Fibroblast of skin of left quadriceps (primary cell): Measurements from ENCODE around the gene FARS2.
"Not testable (repeated sequence)": the region's sequence is repeated elsewhere in the genome, so short reads cannot be mapped to it uniquely, and the experiment has no call there.

Source experiments
- DNase-seq, 2 experiments: peaks; one replicate each; pipeline ENCODE4 v3.0.0-alpha.2; 2013; ENCODE audit warnings: low read depth in 2 of 2

The FARS2 gene

DNA sequence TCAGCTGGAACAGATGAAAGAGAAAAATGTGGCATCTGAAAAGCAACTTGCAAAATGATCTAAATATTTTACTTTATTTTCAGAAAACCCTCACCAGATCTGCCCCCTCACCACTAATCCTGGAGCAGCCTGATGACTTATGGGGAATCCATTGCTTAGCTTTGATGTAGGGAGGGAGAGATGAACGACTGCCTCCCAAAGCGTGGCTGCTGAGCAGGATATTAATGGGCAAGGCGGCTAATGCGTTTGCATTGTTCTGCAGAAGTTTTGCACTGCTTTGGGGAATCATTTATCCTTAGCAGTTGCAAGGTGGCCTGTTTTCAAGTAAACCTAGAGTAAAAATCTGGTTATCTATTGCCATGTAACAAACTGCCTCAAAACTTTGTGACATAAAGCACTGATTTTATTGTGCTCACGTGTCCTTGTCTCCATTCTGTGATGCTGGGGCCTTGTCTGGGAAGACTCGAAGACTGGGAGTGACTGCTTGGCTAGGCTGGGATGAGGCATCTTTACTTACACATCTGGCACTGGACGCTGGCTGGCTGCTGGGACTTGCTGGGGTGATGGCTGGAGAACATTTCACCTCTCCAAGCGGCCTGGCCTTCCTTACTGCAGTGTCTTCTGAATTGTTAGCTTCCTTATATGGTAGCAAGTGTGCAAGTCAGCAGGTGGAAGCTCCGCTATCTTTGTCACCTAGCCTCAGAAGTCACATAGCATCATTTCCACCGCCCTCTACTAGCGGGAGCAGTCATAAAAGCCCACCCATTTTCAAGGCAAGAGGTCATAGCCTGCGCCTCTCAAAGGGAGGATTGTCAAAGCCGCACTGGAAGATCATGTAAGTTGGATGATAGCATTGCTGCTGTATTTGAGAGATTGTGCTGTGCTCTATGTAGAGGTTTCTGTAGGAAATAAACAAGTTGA is 432.2 kb downstream of the FARS2 start:
- no peak for DNase-seq

DNA sequence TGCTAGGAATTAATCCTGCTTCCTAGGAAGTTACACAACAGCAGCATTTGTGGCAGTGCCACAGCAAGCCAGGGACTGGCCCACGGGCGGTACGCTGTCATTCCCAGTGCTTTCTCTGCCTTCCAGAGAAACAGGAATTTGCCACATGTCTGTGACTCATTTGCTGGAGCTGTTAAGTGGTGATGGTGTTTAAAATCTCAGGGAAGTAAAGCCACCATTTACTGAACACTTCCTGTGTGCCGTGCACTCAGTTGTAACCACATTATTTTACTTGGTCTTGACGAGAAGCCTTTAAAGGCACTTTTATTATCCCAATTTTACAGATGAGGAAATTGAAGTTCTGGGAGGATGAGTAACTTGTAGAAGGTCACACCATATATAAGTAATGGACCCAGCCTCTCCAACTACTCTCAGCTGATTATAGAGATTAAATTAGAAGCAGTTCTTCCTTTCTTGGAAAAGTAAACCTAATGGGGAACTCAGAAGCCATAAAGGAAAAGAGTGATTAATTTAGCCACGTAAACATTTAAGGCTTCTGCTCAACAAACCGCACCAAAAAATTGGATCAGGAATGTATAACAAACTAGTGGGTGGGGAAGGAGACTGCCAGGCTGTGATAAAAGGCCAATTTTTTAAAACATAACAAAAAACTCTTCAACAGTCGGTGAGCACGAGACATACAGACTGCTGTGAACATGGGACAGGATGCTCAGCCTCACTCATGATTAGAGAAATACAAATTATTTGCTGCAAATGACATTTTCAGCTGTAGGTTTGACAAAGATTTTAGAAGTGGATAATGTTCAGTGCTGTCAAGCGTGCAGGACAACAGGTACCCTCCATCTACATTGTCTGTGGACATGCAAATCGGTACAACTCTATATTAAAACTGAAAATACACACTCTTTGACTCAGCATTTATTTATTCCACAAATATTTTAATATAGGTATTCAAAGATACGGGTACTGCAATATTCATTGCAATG is 434.2 kb downstream of the FARS2 start:
- peak; percentile 86 to 87 for DNase-seq

DNA sequence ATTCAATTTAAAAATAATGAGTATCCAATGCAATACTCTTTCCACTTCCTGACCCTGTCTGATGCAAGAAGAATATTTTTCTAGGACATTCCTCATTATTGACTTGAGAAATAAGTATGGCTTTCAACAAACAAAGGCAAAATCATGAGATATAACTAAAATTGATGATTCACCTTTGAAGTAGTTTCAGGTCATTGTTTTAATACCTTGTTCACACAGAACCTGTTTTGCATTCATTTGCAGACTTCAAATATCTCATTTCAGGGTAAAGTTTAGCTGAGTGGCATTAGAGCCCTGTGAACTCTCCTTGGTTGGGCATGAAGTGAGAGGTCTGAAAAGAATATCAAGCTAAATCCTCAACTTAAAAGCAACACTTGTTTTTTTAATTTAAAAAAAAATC is 436.2 kb downstream of the FARS2 start:
- DNase-seq: no peak

GRCh38 chr6:5698318-5698717 is 437.0 kb downstream of the FARS2 start:
- DNase-seq: no peak

DNA sequence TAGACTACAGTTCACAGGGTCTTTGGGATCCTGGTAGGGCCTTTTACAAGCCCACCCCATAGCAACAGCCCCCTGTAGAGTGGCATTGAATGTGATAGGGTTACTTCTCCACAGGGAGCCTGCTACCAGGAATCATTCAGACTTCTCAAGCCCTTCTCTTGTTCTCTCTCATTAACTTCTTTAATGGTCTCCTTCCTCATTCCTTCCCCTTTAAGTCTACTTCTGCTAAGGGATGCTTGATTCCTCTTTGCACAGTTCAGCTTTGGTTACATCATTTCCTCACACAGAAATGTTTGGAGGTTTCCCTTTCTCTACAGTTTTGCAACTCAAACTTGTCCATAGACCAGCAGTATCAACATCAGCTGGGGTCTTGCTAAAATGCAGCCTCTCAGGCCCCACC is 437.8 kb downstream of the FARS2 start:
- not testable (repeated sequence) for DNase-seq

DNA sequence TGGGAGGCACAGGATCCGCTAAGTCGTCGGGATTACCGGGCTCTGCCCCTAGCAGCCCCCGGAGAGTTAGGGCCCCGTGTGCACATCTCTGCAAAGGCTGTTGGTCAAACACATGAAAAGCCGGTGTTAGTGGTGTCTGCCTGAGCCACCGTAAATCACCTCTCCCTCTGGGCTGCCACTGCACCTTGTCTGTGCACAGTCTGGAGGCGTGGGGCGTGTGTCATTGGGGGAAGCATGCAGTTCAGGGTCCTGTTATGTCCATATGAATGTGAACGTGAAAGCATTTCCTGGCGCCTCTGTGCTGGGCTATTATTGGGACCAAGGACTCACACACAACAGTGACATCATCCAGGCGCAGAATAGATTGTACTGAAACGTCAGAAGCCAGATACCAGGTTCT is 439.9 kb downstream of the FARS2 start:
- no peak for DNase-seq

DNA sequence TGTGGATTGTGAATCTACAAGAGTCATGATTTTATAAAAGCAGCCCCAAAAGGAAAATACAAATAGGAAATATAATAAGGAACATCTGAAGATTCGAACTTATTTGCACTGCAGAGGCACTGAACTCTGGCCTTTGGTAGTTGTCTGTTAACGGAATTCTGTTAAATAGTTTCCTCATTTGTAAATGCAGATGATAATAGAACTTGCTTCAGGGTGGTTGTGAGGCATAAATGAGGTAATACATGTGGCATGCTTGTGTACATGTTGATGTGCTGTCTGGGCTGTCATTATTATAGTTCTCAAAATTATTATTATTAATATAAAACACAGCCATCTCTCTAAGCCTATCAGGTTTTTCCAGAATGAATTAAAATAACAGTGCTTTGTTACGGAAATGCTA is 443.4 kb downstream of the FARS2 start:
- no peak for DNase-seq

- DNase-seq: no peak
These were observed 443.9 kb downstream of the FARS2 start for GRCh38 chr6:5705252-5705651.

DNA sequence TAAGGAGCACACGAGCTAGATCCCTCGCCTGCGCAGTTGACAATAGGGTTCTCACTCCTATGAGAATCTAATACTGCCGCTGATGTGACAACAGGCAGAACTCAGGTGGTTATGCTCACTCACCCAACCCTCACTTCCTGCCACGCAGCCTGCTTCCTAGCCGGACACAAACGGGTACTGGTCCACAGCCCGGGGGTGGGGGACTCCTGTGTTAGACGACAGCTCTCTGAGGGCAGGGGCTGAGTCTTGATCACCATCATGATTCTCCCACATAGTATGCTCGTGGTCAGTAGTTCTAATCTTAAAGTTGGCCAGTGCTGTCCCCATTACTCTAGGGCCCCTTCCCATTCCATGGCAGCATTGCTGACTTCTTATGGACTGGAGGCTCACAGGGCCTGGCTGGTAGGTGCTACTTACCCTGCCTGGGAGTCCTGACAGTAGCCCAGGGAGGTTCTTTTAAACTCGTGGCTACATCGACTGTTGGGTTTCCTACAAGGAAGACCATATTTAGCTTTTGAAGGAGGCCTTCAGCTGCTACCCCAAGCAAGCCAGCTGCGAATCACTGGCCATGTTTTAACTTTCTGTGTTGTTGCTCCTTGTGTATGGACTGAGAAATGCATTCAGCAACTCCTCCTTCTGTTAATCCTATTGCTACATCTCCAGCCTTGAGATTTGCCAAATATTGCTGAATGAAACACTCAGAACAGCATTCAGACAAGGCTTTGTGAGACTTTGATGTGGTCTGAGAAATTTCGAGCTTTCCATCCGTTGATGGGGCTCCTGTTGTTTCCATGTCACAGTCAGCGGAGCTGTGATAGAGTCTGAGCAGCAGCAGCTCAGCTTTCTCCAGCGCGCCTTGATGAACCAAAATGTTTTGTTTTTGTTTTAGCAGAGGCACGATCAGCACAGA is 445.1 kb downstream of the FARS2 start:
- DNase-seq: peak in 1 of 2 experiments; percentile 41

DNA sequence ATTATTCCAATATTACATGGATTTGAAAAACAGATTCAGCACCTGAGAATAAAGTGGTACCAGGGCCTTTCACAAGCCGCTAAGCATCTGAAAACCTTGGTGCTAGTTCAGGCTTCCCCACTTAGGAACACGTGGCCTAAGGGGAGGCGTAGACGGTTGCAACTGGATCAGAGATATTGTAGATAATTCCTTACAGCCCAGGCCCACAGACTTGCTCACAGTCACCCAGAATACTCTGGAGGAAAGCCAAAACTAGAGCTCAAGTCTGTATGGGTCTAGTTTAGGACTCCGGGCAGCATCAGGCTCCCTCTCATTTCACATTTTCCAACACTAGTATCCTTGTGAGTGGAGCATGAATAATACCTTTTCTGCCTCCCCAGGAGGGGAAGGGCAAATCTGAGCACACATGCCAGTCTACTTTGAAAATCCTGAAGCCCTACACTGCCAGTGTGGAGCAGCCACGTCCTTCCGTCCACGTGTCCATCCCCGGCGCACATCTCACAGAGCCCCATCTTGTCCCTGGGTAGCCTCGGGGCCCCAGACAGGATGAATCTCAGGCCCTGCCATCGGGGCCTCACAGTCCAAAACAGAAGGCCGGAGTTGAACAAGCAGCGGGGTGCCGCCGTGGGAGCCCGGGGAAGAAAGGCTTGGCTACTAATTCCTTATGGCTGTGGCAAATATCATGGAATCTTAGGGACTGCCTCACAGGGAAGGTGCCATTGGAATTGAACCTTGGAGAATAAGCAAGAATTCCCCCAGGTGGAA is 446.1 kb downstream of the FARS2 start:
- no peak for DNase-seq

DNA sequence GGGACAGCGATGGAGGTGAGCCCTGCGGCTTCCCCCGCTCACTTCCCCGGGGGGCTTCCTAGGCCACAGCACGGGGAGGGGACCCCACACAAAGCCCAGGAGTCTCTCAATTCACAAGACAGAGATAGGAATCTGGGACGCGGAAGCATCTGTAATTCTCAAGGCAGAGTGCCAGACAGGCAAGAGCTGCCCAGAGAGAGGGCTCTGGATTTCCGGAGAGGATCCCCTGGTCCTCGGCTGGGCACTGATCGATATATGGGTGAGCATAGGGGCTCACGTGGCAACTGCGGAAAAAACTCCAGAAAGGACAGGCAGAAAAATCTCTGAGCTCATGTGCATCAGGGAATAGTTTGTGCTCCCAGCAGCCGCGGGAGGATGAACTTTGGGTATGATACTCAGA is 449.2 kb downstream of the FARS2 start:
- DNase-seq: no peak

DNA sequence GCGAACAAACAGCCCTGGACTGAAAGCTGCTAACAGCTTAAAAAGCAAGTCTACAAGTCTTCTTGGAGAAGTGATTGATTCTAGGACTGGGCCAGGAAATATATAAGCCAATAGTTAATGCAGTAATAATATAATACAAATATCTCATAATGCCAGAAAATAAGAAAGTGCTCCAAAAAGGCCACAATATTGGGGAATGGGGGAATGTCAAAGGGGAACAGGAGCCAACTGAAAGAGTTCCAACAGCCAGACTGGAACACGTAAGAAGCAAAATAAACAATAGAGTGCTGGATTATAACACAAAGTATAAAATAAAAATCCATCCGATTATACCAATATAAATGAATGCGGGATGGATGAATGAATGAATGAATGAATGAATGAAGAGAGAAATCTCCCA is 449.6 kb downstream of the FARS2 start:
- no peak for DNase-seq

GRCh38 chr6:5712349-5713215 is 451.3 kb downstream of the FARS2 start:
- no peak for DNase-seq

DNA sequence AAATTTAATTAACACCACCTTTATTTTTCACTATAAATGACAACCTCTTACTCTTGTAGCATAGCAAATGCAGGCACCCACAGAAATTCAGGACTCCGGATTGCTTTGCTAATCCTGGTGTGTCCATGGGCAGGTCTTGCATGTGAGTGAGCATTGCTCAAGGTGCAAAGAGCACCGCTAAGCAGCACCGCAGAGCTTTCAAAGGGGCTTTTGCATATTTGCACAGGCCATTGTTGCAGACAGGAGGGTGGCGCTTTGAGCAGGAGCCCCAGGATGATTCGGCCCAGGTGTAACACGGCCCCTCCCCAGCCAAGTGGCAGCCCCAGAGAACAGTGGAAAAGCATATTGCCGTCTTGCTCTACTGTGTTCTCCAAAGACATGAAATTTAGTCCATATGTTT is 452.2 kb downstream of the FARS2 start:
- no peak for DNase-seq

- DNase-seq: no peak
These were observed 457.1 kb downstream of the FARS2 start for GRCh38 chr6:5718231-5718947.

DNA sequence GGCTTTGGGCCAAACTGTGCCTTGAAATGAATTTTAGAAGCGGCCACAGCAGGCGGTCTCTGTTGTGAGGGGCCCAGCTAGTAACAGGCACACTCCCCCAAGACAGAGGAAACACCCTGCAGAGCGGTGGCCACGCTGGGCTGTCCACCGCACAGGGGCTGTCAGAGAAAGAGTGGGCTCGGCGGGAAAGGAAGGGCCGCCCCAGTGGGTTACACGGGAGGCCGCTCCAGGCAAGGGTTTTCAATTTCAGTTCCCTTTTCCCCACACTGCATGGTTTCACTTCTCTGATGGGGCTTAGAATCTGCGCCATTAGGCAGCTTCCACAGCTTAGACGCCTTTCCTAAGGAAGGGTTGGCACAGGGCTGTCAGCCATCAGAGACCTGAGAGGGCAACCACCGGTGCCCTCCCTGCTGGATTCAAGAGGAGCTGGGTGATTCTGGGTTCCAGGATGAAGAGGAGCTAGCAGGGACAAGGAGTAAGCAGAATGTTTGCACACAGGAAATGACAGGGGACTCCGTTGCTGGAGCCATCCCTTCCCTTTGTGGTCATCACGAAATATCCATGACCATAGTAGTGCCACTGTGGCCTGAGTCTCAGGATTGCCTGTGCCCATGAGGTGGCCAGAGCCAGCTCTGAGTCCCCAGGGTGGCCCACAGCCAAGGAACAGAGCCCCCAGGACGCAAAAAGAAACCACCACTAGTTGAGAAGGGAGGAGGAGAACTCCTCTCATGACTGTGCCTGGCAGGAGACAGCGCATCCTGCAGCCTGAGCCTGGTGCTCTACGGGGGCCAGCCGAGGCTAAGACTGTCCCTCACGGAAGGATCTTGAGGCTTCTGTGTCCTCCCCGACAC is 462.8 kb downstream of the FARS2 start:
- DNase-seq: no peak

- no peak for DNase-seq
These were observed 463.6 kb downstream of the FARS2 start for GRCh38 chr6:5724911-5725310.
